Natural killer cell (primary cell): ENCODE data around the gene INSYN2A. TPM values are rescaled to one million over a fixed set of nuclear protein-coding genes. Genes with fewer than 3 reads are reported as not detected.

Experiments used
- ATAC-seq, 3 donors: fragments of 150-1000 bp in 2 of 3; fragments of 200-7000 bp in 1 of 3; cut with Tn5 transposase; 1 replicate in 1 of 3; 2 replicates in 2 of 3; pipeline ENCODE4 v1.10.0; 2021; ENCODE audit warnings: mild to moderate bottlenecking in 2 of 3, moderate library complexity in 2 of 3
- DNase-seq, 2 donors: peaks; one replicate each; pipeline versions ENCODE4 v3.0.0 to v3.0.0-alpha.2; 2013 to 2021; ENCODE audit warnings: mixed read lengths in 1 of 2
- H3K27ac ChIP-seq: one replicate; pipeline ENCODE4 v1.5.1; 2013; ENCODE audit warnings: mild to moderate bottlenecking, low read length
- H3K27me3 ChIP-seq: one replicate; pipeline ENCODE4 v1.6.1; 2013; ENCODE audit warnings: low read length; ENCODE audit not compliant: control insufficient read depth, insufficient read depth
- H3K36me3 ChIP-seq: one replicate; pipeline ENCODE4 v1.6.1; 2013; ENCODE audit warnings: low read length; ENCODE audit not compliant: control insufficient read depth, insufficient read depth
- H3K4me1 ChIP-seq: one replicate; pipeline ENCODE4 v1.6.1; 2013; ENCODE audit warnings: low read length; ENCODE audit not compliant: control insufficient read depth, insufficient read depth
- H3K4me3 ChIP-seq: one replicate; pipeline ENCODE4 v1.5.1; 2013; ENCODE audit warnings: low read length
- H3K9me3 ChIP-seq: one replicate; pipeline ENCODE4 v1.6.1; 2013; ENCODE audit warnings: low read length; ENCODE audit not compliant: control insufficient read depth, insufficient read depth
- H3K27ac Mint-ChIP-seq, 2 donors: one replicate each; pipeline ENCODE4 v1.8.0; 2022; ENCODE audit warnings: mild to moderate bottlenecking in 2 of 2, mixed read lengths in 2 of 2, moderate library complexity in 1 of 2
- H3K27me3 Mint-ChIP-seq, 2 donors: one replicate each; pipeline ENCODE4 v1.8.0; 2022; ENCODE audit warnings: low read depth in 2 of 2, mixed read lengths in 2 of 2
- H3K36me3 Mint-ChIP-seq: one replicate; pipeline ENCODE4 v1.8.0; 2022; ENCODE audit warnings: mixed read lengths
- H3K4me1 Mint-ChIP-seq, 2 donors: one replicate each; pipeline ENCODE4 v1.8.0; 2022; ENCODE audit warnings: mixed read lengths in 2 of 2
- H3K4me3 Mint-ChIP-seq: one replicate; pipeline ENCODE4 v1.8.0; 2022; ENCODE audit warnings: mild to moderate bottlenecking, moderate library complexity, mixed read lengths
- H3K9me3 Mint-ChIP-seq, 2 donors: one replicate each; pipeline ENCODE4 v1.8.0; 2022; ENCODE audit warnings: mixed read lengths in 2 of 2
- WGBS: methylation state at CpG from one replicate; pipeline ENCODE4 v1.1.7; 2013; ENCODE audit warnings: missing lambda C conversion rate; ENCODE audit not compliant: insufficient coverage; 5-methylcytosine and 5-hydroxymethylcytosine counted together
- intact Hi-C: fragments of 100-400 bp; cut with micrococcal nuclease; formaldehyde crosslinking; loops from one replicate; pipeline ENCODE4 v1.14.2; 2022
- total RNA-seq, 4 donors: library from RNA; stranded (reverse); fragments of 120-200 nt in 1 of 4; gene quantifications; one replicate each; pipeline versions ENCODE4 v1.2.3 to v1.2.4, GENCODE V29; 2013 to 2022
- TF ChIP-seq, protein P1 (sequence below): fragments of 200-600 bp; IDR thresholded peaks from one replicate; pipeline ENCODE4 v1.8.0; 2022; ENCODE audit warnings: antibody characterized with exemption

Gene INSYN2A
- total RNA-seq, 3 donors from 2014 or later (not counting 1 experiment from before 2014, with no cell fraction given), result not detected

DNA sequence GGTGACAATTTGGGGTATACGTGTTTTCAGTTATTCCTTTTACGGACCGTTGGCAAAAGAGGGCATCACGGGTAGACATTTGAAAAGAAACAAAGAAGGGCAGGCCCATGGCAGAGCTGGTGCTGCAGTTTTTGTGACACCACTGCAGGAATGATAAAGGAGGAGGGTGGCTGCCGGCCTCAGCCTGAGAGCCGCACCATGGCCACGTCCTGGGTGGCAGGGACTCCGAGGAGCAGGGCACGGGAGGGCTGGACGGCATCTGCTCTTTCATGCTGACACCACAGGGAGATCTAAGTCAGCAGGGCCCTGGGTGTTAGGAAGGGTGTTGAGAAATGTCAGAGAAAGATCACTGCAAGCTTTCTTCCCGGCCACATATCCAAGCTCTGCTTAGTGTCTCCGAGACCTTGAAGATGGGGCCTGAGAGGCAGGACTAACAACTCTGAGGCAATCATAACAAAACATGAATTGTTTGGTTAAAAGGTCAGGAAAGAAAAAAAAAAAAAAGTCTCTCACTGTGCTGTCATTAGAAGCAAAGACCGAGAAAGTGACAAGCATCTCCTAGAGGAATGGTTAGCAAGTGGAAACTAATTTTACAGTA is 36.6 kb downstream of the INSYN2A start:
- Histone ChIP-seq H3K4me3 (no peak overlapping the region), H3K4me1 (no peaks in the 10 kb centered on the region), H3K27me3 (no peaks in the 10 kb centered on the region), H3K36me3 (no peaks in the 10 kb centered on the region), H3K27ac (no peak overlapping the region), H3K9me3 (no peaks in the 10 kb centered on the region)
- intact Hi-C loops, result no loop called here
- H3K36me3 Mint-ChIP-seq, result no peaks in the 10 kb centered on the region
- no peak for DNase-seq
- TF ChIP-seq, protein P1, sequence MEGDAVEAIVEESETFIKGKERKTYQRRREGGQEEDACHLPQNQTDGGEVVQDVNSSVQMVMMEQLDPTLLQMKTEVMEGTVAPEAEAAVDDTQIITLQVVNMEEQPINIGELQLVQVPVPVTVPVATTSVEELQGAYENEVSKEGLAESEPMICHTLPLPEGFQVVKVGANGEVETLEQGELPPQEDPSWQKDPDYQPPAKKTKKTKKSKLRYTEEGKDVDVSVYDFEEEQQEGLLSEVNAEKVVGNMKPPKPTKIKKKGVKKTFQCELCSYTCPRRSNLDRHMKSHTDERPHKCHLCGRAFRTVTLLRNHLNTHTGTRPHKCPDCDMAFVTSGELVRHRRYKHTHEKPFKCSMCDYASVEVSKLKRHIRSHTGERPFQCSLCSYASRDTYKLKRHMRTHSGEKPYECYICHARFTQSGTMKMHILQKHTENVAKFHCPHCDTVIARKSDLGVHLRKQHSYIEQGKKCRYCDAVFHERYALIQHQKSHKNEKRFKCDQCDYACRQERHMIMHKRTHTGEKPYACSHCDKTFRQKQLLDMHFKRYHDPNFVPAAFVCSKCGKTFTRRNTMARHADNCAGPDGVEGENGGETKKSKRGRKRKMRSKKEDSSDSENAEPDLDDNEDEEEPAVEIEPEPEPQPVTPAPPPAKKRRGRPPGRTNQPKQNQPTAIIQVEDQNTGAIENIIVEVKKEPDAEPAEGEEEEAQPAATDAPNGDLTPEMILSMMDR, result no peak
- H3K4me3 Mint-ChIP-seq, result no peak overlapping the region
- H3K27me3 Mint-ChIP-seq, result peaks cover 3 to 5% of the 10 kb centered on the region in 2 donors
- no peak for ATAC-seq
- 93% methylated on average over 12 of the region's 13 CpGs for WGBS
- no peaks in the 10 kb centered on the region for H3K9me3 Mint-ChIP-seq
- no peaks in the 10 kb centered on the region for H3K4me1 Mint-ChIP-seq
- no peak overlapping the region for H3K27ac Mint-ChIP-seq

DNA sequence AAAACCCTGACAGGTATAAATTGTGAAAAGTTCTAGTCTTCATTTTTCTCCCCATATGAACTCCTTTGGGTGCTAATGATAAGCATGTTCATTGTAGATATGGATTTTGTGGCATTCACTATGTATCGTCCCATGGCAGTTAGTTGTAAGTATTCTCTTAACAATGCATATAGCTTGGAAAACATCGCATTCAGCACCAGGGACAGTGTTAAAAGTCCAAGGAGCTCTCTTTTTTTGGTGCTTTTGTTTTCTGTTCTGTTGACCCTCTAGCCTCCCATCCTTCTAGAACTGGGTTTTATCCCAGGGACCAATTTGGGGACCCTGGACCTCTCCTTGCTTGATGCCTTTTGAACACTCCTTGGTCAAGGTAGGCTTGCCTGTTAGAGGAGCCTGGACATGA is 37.7 kb downstream of the INSYN2A start:
- 94% methylated on average over 2 of the region's 2 CpGs for WGBS

DNA sequence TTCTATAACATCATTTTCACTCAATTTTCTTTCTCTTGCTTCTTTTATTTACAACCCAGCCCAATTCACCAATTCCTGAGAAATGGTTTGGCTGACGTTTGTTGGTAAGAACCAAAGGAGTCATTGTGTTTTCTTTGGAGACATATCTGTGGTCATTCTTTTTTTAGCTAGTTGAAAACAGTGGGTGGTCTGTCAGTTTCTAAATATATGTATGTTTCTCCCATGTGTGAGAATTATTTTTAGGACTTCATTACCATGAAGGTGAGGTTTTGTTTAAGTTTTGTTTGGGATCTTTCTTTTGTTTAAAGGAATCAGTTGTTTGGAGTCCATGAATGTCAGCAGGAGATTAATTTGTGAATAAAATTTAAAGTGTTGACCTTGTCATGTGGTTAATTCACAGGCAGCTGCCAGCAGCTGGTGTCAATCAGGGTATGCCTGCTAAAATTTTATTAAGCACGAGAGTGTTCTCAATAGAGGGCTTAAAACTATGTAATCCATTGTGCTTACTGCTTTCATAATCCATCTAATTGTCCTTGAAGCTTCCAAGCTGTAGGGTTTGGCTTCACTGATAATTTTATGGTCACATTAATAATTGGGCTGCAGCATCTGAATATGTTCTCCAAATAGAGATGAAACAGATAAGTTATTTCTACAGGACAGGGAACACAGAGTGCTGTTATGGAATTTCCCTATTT is 38.7 kb downstream of the INSYN2A start:
- Mint-ChIP-seq H3K27me3 (peaks cover 3 to 5% of the 10 kb centered on the region in 2 donors), H3K36me3 (no peaks in the 10 kb centered on the region), H3K4me3 (no peak overlapping the region), H3K9me3 (no peaks in the 10 kb centered on the region), H3K4me1 (no peaks in the 10 kb centered on the region), H3K27ac (no peak overlapping the region)
- Histone ChIP-seq H3K4me3 (no peak overlapping the region), H3K36me3 (no peaks in the 10 kb centered on the region), H3K9me3 (no peaks in the 10 kb centered on the region), H3K27me3 (no peaks in the 10 kb centered on the region), H3K4me1 (no peaks in the 10 kb centered on the region), H3K27ac (no peak overlapping the region)
- intact Hi-C loops, result no loop called here
- ATAC-seq, result no peak
- no peak for DNase-seq
- TF ChIP-seq, protein P1, result no peak
- 41% methylated on average over 2 of the region's 2 CpGs for WGBS

More for the DNA sequence above, 37.7 kb downstream of the INSYN2A start:
- Mint-ChIP-seq H3K27ac (no peak overlapping the region), H3K4me1 (no peaks in the 10 kb centered on the region), H3K36me3 (no peaks in the 10 kb centered on the region), H3K9me3 (no peaks in the 10 kb centered on the region), H3K27me3 (peaks cover 3 to 5% of the 10 kb centered on the region in 2 donors), H3K4me3 (no peak overlapping the region)
- intact Hi-C loops, result no loop called here
- Histone ChIP-seq H3K4me1 (no peaks in the 10 kb centered on the region), H3K27ac (no peak overlapping the region), H3K27me3 (no peaks in the 10 kb centered on the region), H3K4me3 (no peak overlapping the region), H3K9me3 (no peaks in the 10 kb centered on the region), H3K36me3 (no peaks in the 10 kb centered on the region)
- TF ChIP-seq, protein P1, result no peak
- no peak for DNase-seq
- ATAC-seq, result no peak
